K562 (cell line): ENCODE data around the gene PLEKHO2.

Source experiments
- CEBPB ChIP-seq: fragments of 450-650 bp; IDR thresholded peaks from 2 replicates; pipeline ENCODE4 v1.6.1; 2016; ENCODE audit warnings: missing genetic modification characterization, missing compliant biosample characterization
- CTCF ChIP-seq, 3 experiments: IDR thresholded peaks in 2 of 3; conservative IDR thresholded peaks in 1 of 3; 2 replicates each; pipeline ENCODE4 v1.5.1; 2011 to 2012; ENCODE audit warnings: low read length in 3 of 3, mild to moderate bottlenecking in 3 of 3, control low read depth in 2 of 3, improper control_type of control experiment in 1 of 3, inconsistent platforms in 1 of 3, low read depth in 1 of 3, mixed read lengths in 1 of 3, moderate library complexity in 1 of 3; ENCODE audit not compliant: insufficient read depth in 2 of 3
- GABPA ChIP-seq: fragments of 200-800 bp; sonication (Bioruptor generic); conservative IDR thresholded peaks from 2 replicates; pipeline ENCODE4 v1.6.1; 2016; ENCODE audit warnings: low read depth, missing genetic modification characterization, missing compliant biosample characterization
- NR3C1 ChIP-seq: sonication (generic); formaldehyde crosslinking; IDR thresholded peaks from 2 replicates; pipeline ENCODE4 v1.8.1; 2022; ENCODE audit warnings: missing genetic modification reagents
- REST ChIP-seq, 2 experiments: fragments of 450-650 bp; formaldehyde crosslinking in 1 of 2; IDR thresholded peaks; 2 replicates each; pipeline versions ENCODE4 v1.4.0 to v1.6.1; 2014 to 2020; ENCODE audit warnings: mild to moderate bottlenecking in 2 of 2, borderline replicate concordance in 1 of 2, low read depth in 1 of 2
- RFX5 ChIP-seq: IDR thresholded peaks from 2 replicates; pipeline ENCODE4 v1.6.1; 2011; ENCODE audit warnings: low read depth, mild to moderate bottlenecking, improper control_type of control experiment, low read length
- THRA ChIP-seq: fragments of 450-650 bp; IDR thresholded peaks from 2 replicates; pipeline ENCODE4 v1.6.1; 2017; ENCODE audit warnings: mild to moderate bottlenecking, moderate library complexity
- TF ChIP-seq, protein P1 (sequence below): conservative IDR thresholded peaks from 2 replicates; pipeline ENCODE4 v1.6.1; 2011; ENCODE audit warnings: low read depth, mild to moderate bottlenecking, low read length; ENCODE audit not compliant: control insufficient read depth

DNA sequence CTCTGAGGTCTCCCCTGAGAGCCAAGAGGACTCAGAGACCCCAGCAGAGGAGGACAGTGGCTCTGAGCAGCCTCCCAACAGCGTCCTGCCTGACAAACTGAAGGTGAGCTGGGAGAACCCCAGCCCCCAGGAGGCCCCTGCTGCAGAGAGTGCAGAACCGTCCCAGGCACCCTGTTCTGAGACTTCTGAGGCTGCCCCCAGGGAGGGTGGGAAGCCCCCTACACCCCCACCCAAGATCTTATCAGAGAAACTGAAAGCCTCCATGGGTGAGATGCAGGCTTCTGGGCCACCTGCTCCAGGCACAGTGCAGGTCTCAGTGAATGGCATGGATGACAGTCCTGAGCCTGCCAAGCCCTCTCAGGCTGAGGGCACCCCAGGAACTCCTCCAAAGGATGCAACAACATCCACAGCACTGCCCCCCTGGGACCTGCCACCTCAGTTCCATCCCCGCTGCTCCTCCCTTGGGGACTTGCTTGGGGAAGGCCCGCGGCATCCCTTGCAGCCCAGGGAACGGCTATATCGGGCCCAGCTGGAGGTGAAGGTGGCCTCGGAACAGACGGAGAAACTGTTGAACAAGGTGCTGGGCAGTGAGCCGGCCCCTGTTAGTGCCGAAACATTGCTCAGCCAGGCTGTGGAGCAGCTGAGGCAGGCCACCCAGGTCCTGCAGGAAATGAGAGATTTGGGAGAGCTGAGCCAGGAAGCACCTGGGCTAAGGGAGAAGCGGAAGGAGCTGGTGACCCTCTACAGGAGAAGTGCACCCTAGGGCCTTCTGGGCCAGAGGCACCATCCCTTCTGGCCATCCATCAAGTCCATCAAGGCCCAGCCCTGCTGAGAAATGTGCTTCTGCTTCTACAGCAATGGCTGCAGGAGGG is 23.6 kb downstream of the PLEKHO2 start:
- no peak for TF ChIP-seq CTCF (IDR thresholded peaks at IDR 0.05 in 2 of 3, conservative IDR thresholded peaks at IDR 0.05 in 1 of 3; ENCODE audit: insufficient read depth in 2 of 3, low read depth in 1 of 3, low read length in 3 of 3)
- no peak for TF ChIP-seq THRA
- no peak for TF ChIP-seq REST (IDR thresholded peaks at IDR 0.05; ENCODE audit: borderline replicate concordance)
- TF ChIP-seq REST (CRISPR knock-in tag; IDR thresholded peaks at IDR 0.05; ENCODE audit: low read depth), result no peak
- TF ChIP-seq NR3C1 (CRISPR knock-in tag), result no peak
- no peak for TF ChIP-seq GABPA (tag)
- TF ChIP-seq RFX5, result no peak
- TF ChIP-seq CEBPB (tag), result no peak
- TF ChIP-seq, protein P1, sequence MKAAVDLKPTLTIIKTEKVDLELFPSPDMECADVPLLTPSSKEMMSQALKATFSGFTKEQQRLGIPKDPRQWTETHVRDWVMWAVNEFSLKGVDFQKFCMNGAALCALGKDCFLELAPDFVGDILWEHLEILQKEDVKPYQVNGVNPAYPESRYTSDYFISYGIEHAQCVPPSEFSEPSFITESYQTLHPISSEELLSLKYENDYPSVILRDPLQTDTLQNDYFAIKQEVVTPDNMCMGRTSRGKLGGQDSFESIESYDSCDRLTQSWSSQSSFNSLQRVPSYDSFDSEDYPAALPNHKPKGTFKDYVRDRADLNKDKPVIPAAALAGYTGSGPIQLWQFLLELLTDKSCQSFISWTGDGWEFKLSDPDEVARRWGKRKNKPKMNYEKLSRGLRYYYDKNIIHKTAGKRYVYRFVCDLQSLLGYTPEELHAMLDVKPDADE, result no peak
